IMR-90 (cell line): Measurements from ENCODE around the gene CERS6. TPM values are rescaled to one million over a fixed set of nuclear protein-coding genes. Genes with fewer than 3 reads are reported as not detected.

Experiments
- ATAC-seq: fragments of 200-7000 bp; cut with Tn5 transposase; 2 replicates; pipeline ENCODE4 v1.9.1; 2020; ENCODE audit warnings: low read depth, mild to moderate bottlenecking, moderate library complexity
- BruUV-seq: library from RNA; stranded (reverse); fragments of 400-500 nt; replicated peaks from 2 replicates; lab custom pipeline; 2021; lab: Mats Ljungman, UMichigan
- CTCF ChIA-PET: fragments of 300-600 bp; formaldehyde crosslinking; extraction: SDS; loops from one replicate; lab custom pipeline; 2021; ENCODE audit warnings: antibody characterized with exemption; lab: Yijun Ruan, JAX
- POLR2A ChIA-PET: fragments of 300-600 bp; sonication (Branson Sonifier 250); formaldehyde crosslinking; loops from one replicate; lab custom pipeline; 2022; ENCODE audit warnings: antibody characterized with exemption; ENCODE audit not compliant: unreplicated experiment; lab: Charles Lee
- DNase-seq: peaks from one replicate; pipeline ENCODE4 v3.0.0; 2013
- H2AFZ ChIP-seq: replicated peaks from 2 replicates; pipeline ENCODE3; 2013; ENCODE audit warnings: low read length, mild to moderate bottlenecking; ENCODE audit not compliant: poor library complexity
- H2AK5ac ChIP-seq: 2 replicates; pipeline ENCODE4 v1.6.1; 2013; ENCODE audit warnings: low read depth, low read length, inconsistent platforms
- H2AK9ac ChIP-seq: replicated peaks from 2 replicates; pipeline ENCODE3; 2013; ENCODE audit warnings: mild to moderate bottlenecking, low read depth, low read length, moderate library complexity; ENCODE audit not compliant: poor library complexity
- H2BK120ac ChIP-seq: 2 replicates; pipeline ENCODE4 v1.6.1; 2013; ENCODE audit warnings: low read depth, low read length, inconsistent platforms
- H2BK15ac ChIP-seq: 3 replicates; pipeline ENCODE4 v1.6.1; 2013; ENCODE audit warnings: low read depth, low read length, inconsistent platforms
- H2BK20ac ChIP-seq: 2 replicates; pipeline ENCODE4 v1.6.1; 2013; ENCODE audit warnings: low read depth, mild to moderate bottlenecking, inconsistent platforms, low read length, moderate library complexity
- H2BK5ac ChIP-seq: 2 replicates; pipeline ENCODE4 v1.6.1; 2013; ENCODE audit warnings: mild to moderate bottlenecking, low read depth, low read length, inconsistent platforms; ENCODE audit not compliant: poor library complexity, severe bottlenecking
- H3K14ac ChIP-seq: replicated peaks from 2 replicates; pipeline ENCODE4 v1.6.1; 2013; ENCODE audit warnings: low read depth, low read length, inconsistent platforms
- H3K18ac ChIP-seq: 2 replicates; pipeline ENCODE4 v1.6.1; 2013; ENCODE audit warnings: low read depth, low read length, control low read depth
- H3K23ac ChIP-seq: 2 replicates; pipeline ENCODE4 v1.6.1; 2013; ENCODE audit warnings: low read depth, low read length, inconsistent platforms
- H3K27ac ChIP-seq: 2 replicates; pipeline ENCODE4 v1.5.1; 2013; ENCODE audit warnings: mild to moderate bottlenecking, control low read depth, low read length; ENCODE audit not compliant: insufficient read depth
- H3K27me3 ChIP-seq: 2 replicates; pipeline ENCODE4 v1.6.1; 2013; ENCODE audit warnings: low read length; ENCODE audit not compliant: control insufficient read depth, insufficient read depth
- H3K36me3 ChIP-seq: 2 replicates; pipeline ENCODE4 v1.6.1; 2013; ENCODE audit warnings: low read length, mixed read lengths; ENCODE audit not compliant: control insufficient read depth, insufficient read depth
- H3K4ac ChIP-seq: 2 replicates; pipeline ENCODE4 v1.6.1; 2013; ENCODE audit warnings: low read depth, low read length, inconsistent platforms
- H3K4me1 ChIP-seq: 2 replicates; pipeline ENCODE4 v1.6.1; 2013; ENCODE audit warnings: low read length, mixed read lengths; ENCODE audit not compliant: control insufficient read depth, insufficient read depth
- H3K4me2 ChIP-seq: 2 replicates; pipeline ENCODE4 v1.6.1; 2013; ENCODE audit warnings: low read depth, mild to moderate bottlenecking, control low read depth, low read length, moderate library complexity
- H3K4me3 ChIP-seq: 2 replicates; pipeline ENCODE4 v1.5.1; 2013; ENCODE audit warnings: low read depth, mild to moderate bottlenecking, control low read depth, low read length, moderate library complexity; ENCODE audit not compliant: insufficient read depth
- H3K56ac ChIP-seq: 2 replicates; pipeline ENCODE4 v1.6.1; 2013; ENCODE audit warnings: low read length, inconsistent platforms; ENCODE audit not compliant: insufficient read depth; ENCODE audit errors: extremely low read depth
- H3K79me1 ChIP-seq, 2 experiments: 2 replicates each; pipeline ENCODE4 v1.6.1; 2013; ENCODE audit warnings: low read length in 2 of 2, inconsistent platforms in 1 of 2, low read depth in 1 of 2
- H3K9ac ChIP-seq: 2 replicates; pipeline ENCODE4 v1.6.1; 2013; ENCODE audit warnings: low read depth, low read length, control low read depth
- H3K9me1 ChIP-seq: 2 replicates; pipeline ENCODE4 v1.6.1; 2013; ENCODE audit warnings: low read length, inconsistent platforms; ENCODE audit not compliant: insufficient read depth
- H3K9me3 ChIP-seq: 2 replicates; pipeline ENCODE4 v1.6.1; 2013; ENCODE audit warnings: low read length; ENCODE audit not compliant: control insufficient read depth, insufficient read depth
- H4K20me1 ChIP-seq: 2 replicates; pipeline ENCODE4 v1.6.1; 2013; ENCODE audit warnings: low read length, inconsistent platforms; ENCODE audit not compliant: insufficient read depth
- H4K5ac ChIP-seq: 2 replicates; pipeline ENCODE4 v1.6.1; 2013; ENCODE audit warnings: mild to moderate bottlenecking, low read depth, low read length, control low read depth
- H4K8ac ChIP-seq, 2 experiments: 2 replicates each; pipeline ENCODE4 v1.6.1; 2013; ENCODE audit warnings: low read depth in 2 of 2, low read length in 2 of 2, control low read depth in 1 of 2, inconsistent platforms in 1 of 2
- H4K91ac ChIP-seq: 2 replicates; pipeline ENCODE4 v1.6.1; 2013; ENCODE audit warnings: low read depth, low read length, inconsistent platforms; ENCODE audit not compliant: insufficient read depth
- BHLHE40 ChIP-seq: fragments of 150-350 bp; IDR thresholded peaks from 2 replicates; pipeline ENCODE4 v1.6.1; 2016; ENCODE audit warnings: mild to moderate bottlenecking, low read depth, low read length
- CHD1 ChIP-seq: IDR thresholded peaks from 2 replicates; pipeline ENCODE4 v1.6.1; 2012; ENCODE audit warnings: low read depth, low read length, improper control_type of control experiment
- FOS ChIP-seq: fragments of 150-350 bp; IDR thresholded peaks from 2 replicates; pipeline ENCODE4 v1.6.1; 2016; ENCODE audit warnings: low read depth, low read length
- MAFK ChIP-seq: IDR thresholded peaks from 2 replicates; pipeline ENCODE4 v1.6.1; 2012; ENCODE audit warnings: low read depth, low read length, improper control_type of control experiment
- NFE2L2 ChIP-seq: fragments of 150-350 bp; IDR thresholded peaks from 2 replicates; pipeline ENCODE4 v1.6.1; 2016; ENCODE audit warnings: low read depth, mild to moderate bottlenecking, low read length
- USF2 ChIP-seq: fragments of 150-350 bp; IDR thresholded peaks from 2 replicates; pipeline ENCODE4 v1.6.1; 2017; ENCODE audit warnings: mild to moderate bottlenecking, antibody characterized with exemption, low read length, low read depth
- WGBS, 2 experiments: methylation state at CpG; one replicate each; pipeline versions ENCODE4 v1.1.5 to v1.1.7; 2013; ENCODE audit warnings: missing lambda C conversion rate in 2 of 2; ENCODE audit not compliant: insufficient read length in 1 of 2; ENCODE audit errors: extremely low coverage in 2 of 2; 5-methylcytosine and 5-hydroxymethylcytosine counted together
- dilution Hi-C: fragments of 300-500 bp; cut with HindIII; formaldehyde crosslinking; loops from one replicate; pipeline ENCODE4 v1.14.3; 2018; ENCODE audit warnings: low sequenced_read_pairs; ENCODE audit not compliant: unreplicated experiment
- in situ Hi-C: fragments of 300-500 bp; cut with MboI; formaldehyde crosslinking; loops from 3 replicates; pipeline ENCODE4 v1.14.3; 2019; ENCODE audit warnings: low sequenced_read_pairs, inconsistent platforms, mixed read lengths
- intact Hi-C: fragments of 100-400 bp; cut with micrococcal nuclease; formaldehyde crosslinking; loops from 2 replicates; pipeline ENCODE4 v1.10.0; 2022
- polyA plus RNA-seq, 3 experiments: library from polyadenylated mRNA; depleted of rRNA; stranded (reverse); fragments of >200 nt; gene quantifications; 2 replicates each; pipeline ENCODE4 v1.2.3, GENCODE V29; 2012; ENCODE audit warnings: low replicate concordance in 1 of 3
- total RNA-seq: library from RNA; depleted of rRNA; stranded (reverse); fragments of >200 nt; gene quantifications from 2 replicates; pipeline ENCODE4 v1.2.3, GENCODE V29; 2012

CERS6 gene
- total and polyA plus RNA-seq, 2 of the 4 experiments (the other 2 are of a cell fraction): 2.1 to 5.7 TPM

- no peak overlapping the region for H2BK120ac ChIP-seq
- H3K23ac ChIP-seq: no peak overlapping the region
- no peak overlapping the region for H3K9ac ChIP-seq
- H3K4me2 ChIP-seq: no peak overlapping the region
- no peak overlapping the region for H3K14ac ChIP-seq
- intact Hi-C loops: no loop called here
- H2BK15ac ChIP-seq: no peak overlapping the region
- no peak overlapping the region for H4K5ac ChIP-seq
- H3K9me3 ChIP-seq: no peaks in the 10 kb centered on the region
- H2BK20ac ChIP-seq: no peak overlapping the region
- H3K18ac ChIP-seq: no peak overlapping the region
- H3K56ac ChIP-seq: no peak overlapping the region
- dilution Hi-C loops: no loop called here
- ATAC-seq (no peak; the same call in 1 of the 2 replicates), DNase-seq (no peak)
- H2AFZ ChIP-seq: no peak overlapping the region
- no peaks in the 10 kb centered on the region for H3K4me1 ChIP-seq
- ChIA-PET POLR2A (no interaction called here), CTCF (no interaction called here)
- no peak overlapping the region for H2AK5ac ChIP-seq
- no peaks in the 10 kb centered on the region for H3K27me3 ChIP-seq
- no peak for TF ChIP-seq BHLHE40
- TF ChIP-seq NFE2L2: no peak
- TF ChIP-seq USF2: no peak
- TF ChIP-seq CHD1: no peak
- no peak for TF ChIP-seq MAFK
- TF ChIP-seq FOS: no peak
- H3K36me3 ChIP-seq: no peaks in the 10 kb centered on the region
- in situ Hi-C loops: no loop called here
- no peak overlapping the region for H4K91ac ChIP-seq
- no TSS peak for BruUV-seq
- no peak overlapping the region for H2AK9ac ChIP-seq
- H2BK5ac ChIP-seq: no peak overlapping the region
- no peak overlapping the region for H3K4ac ChIP-seq
- H3K9me1 ChIP-seq: no peaks in the 10 kb centered on the region
- H4K8ac ChIP-seq: no peak overlapping the region
- no peak overlapping the region for H3K4me3 ChIP-seq
- no peaks in the 10 kb centered on the region for H3K79me1 ChIP-seq
- 82% methylated on average over 2 of the region's 3 CpGs; no CpG with 5 or more reads in 1 of the 2 experiments for WGBS, 2 experiments
- no peak overlapping the region for H3K27ac ChIP-seq
- no peaks in the 10 kb centered on the region for H4K20me1 ChIP-seq
These were observed 24.3 kb downstream of the CERS6 start for GRCh38 chr2:168480356-168480755.
